Esophagus squamous epithelium (tissue), 5 donors: ENCODE measurements around the gene ZFYVE28. TPM values are rescaled to one million over a fixed set of nuclear protein-coding genes. Genes with fewer than 3 reads are reported as not detected.

Experiments used
- DNase-seq: peaks from one replicate; lab custom pipeline; 2025; lab: John Stamatoyannopoulos, UW
- H3K27ac ChIP-seq, 4 donors: fragments of 200-600 bp; sonication (generic); one replicate each; pipeline ENCODE4 v1.5.1; 2016 to 2019; ENCODE audit warnings: mild to moderate bottlenecking in 1 of 4
- H3K27me3 ChIP-seq, 4 donors: fragments of 200-600 bp; sonication (generic); 1 replicate in 3 of 4; 2 replicates in 1 of 4; pipeline versions ENCODE4 v1.5.1 to v1.6.0; 2017 to 2021; ENCODE audit warnings: antibody characterized with exemption in 1 of 4
- H3K36me3 ChIP-seq, 3 donors: fragments of 200-600 bp; sonication (generic); one replicate each; pipeline ENCODE4 v1.5.1; 2016 to 2019
- H3K4me1 ChIP-seq, 3 donors: fragments of 200-600 bp; sonication (generic); one replicate each; pipeline ENCODE4 v1.5.1; 2017 to 2019
- H3K4me3 ChIP-seq, 4 donors: fragments of 200-600 bp; sonication (generic); 1 replicate in 3 of 4; 2 replicates in 1 of 4; pipeline ENCODE4 v1.5.1; 2016 to 2019; ENCODE audit warnings: mild to moderate bottlenecking in 2 of 4, moderate library complexity in 1 of 4
- H3K9me3 ChIP-seq, 3 donors: fragments of 200-600 bp; sonication (generic); one replicate each; pipeline ENCODE4 v1.5.1; 2016 to 2019
- POLR2A ChIP-seq, 4 donors: fragments of 450-650 bp; IDR thresholded peaks; one replicate each; pipeline ENCODE4 v1.6.1; 2017; ENCODE audit warnings: antibody characterized with exemption in 4 of 4, mild to moderate bottlenecking in 4 of 4, moderate library complexity in 3 of 4
- WGBS, 2 donors: methylation state at CpG; one replicate each; pipeline ENCODE4 v1.1.5; 2018; 5-methylcytosine and 5-hydroxymethylcytosine counted together
- intact Hi-C: fragments of 100-400 bp; cut with DNase I; formaldehyde crosslinking; loops from one replicate; pipeline ENCODE4 v1.15.0; 2022
- total RNA-seq, 4 donors: library from RNA; depleted of rRNA; stranded (reverse); fragments of >200 nt; gene quantifications; one replicate each; pipeline ENCODE4 v1.1.0, GENCODE V29; 2016
- TF ChIP-seq, protein P1 (sequence below), 6 experiments: fragments of 450-650 bp in 4 of 6; fragments of 200-600 bp in 2 of 6; sonication (generic) in 2 of 6; IDR thresholded peaks; one replicate each; pipeline ENCODE4 v1.5.1; 2016 to 2019; ENCODE audit warnings: antibody characterized with exemption in 6 of 6, mild to moderate bottlenecking in 4 of 6, moderate library complexity in 4 of 6
- donor health status: DM: yes; HTN: yes; CAD: no.

The ZFYVE28 gene
- total RNA-seq, 4 donors from 2014 or later = 5.1 to 8.5 (median 8.2) TPM

DNA sequence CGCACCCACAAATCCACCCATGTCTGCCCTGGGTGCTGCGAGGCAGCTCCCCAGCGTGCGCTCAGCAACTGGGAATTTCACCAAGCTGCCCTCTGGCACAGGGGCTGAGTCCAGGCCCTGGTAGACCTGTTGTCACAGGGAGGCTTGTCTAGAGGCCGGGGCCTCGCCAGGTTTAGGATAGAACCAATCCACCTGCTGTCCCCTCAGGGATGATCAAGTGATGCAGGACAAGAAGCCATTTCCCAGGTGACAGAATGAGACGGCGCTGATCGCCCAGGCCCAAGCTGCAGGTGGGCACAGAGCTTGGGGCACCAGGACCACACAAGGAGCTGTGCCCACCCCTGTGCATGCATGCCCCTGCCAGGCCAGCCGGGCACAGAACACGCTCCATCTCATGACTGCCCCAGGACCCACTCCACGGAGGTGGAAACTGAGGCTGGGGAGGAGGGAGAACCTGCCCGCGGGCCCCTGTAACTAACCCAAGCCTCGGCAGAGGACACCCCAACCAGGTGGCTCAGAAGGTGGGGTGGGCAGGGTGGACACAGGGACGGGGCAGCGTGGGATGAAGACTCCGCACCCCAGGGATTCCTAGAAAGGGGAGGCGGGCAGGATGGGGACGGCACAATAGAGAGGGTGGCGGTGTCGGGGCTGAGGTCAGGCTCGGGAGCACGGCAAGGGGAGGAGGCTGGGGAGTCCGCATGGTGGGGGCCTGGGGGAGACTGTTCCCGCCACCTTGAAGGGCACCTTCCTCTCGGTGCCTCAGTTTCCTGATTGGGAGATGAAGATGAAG, 78.0 kb downstream of the ZFYVE28 start:
- Histone ChIP-seq H3K36me3 (peaks cover 0 to 32% (median 0%) of the 10 kb centered on the region in 3 donors), H3K9me3 (no peaks in the 10 kb centered on the region), H3K4me1 (no peaks in the 10 kb centered on the region), H3K27me3 (no peaks in the 10 kb centered on the region), H3K27ac (no peak overlapping the region), H3K4me3 (no peak overlapping the region)
- DNase-seq = no peak
- TF ChIP-seq POLR2A (IDR thresholded peaks at IDR 0.05) = no peak
- TF ChIP-seq, protein P1, sequence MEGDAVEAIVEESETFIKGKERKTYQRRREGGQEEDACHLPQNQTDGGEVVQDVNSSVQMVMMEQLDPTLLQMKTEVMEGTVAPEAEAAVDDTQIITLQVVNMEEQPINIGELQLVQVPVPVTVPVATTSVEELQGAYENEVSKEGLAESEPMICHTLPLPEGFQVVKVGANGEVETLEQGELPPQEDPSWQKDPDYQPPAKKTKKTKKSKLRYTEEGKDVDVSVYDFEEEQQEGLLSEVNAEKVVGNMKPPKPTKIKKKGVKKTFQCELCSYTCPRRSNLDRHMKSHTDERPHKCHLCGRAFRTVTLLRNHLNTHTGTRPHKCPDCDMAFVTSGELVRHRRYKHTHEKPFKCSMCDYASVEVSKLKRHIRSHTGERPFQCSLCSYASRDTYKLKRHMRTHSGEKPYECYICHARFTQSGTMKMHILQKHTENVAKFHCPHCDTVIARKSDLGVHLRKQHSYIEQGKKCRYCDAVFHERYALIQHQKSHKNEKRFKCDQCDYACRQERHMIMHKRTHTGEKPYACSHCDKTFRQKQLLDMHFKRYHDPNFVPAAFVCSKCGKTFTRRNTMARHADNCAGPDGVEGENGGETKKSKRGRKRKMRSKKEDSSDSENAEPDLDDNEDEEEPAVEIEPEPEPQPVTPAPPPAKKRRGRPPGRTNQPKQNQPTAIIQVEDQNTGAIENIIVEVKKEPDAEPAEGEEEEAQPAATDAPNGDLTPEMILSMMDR (IDR thresholded peaks at IDR 0.05) = no peak
- 89 to 95% methylated on average over 10 to 15 of the region's 27 CpGs for whole genome bisulfite sequencing, 2 donors
- intact Hi-C loops = no loop called here

DNA sequence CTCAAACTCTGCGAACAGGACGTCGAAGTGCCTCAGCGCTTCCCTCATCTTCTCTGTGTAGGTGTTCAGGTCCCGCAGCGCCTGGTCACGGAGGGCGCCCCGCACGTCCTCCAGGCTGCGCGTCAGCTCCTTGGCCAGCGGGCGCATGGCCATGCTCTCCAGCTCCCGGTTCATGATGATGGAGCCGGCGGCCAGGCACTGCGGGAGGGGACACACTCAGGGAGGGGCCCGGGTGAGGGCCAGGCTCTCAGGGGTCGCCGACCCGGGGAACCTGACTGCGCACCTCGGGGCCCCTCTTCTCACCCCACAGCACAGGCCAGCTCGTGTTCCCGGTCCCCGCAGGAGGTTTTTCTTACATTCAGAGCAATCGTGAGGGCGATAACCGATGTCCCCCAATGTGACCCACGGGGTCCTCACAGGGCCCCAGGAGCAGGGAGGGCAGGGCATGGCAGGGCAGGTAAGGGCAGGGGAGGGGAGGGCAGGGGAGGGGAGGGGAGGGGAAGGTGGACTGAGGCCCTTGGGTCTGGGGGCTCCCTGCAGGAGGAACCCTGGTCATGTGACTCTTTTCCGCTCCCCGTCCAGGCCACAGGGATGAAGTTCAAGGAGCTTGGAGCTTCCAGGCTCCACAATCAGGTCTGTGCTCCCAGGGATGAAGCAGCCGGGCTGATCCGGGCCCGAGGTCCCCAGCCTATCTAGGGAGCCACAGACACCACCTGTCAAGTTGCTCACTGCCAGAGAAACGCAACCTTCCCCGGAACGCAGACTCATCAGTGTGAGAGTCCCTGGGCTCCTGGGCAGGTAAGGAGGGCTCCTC, 78.8 kb downstream of the ZFYVE28 start:
- Histone ChIP-seq H3K4me1 (no peaks in the 10 kb centered on the region), H3K9me3 (no peaks in the 10 kb centered on the region), H3K36me3 (peaks cover 0 to 32% (median 0%) of the 10 kb centered on the region in 3 donors), H3K27me3 (no peaks in the 10 kb centered on the region), H3K27ac (no peak overlapping the region), H3K4me3 (peak overlapping the region in 2 of 4 donors; percentile 7 to 10)
- TF ChIP-seq, protein P1 (IDR thresholded peaks at IDR 0.05) = no peak
- no peak for TF ChIP-seq POLR2A (IDR thresholded peaks at IDR 0.05)
- intact Hi-C loops = no loop called here
- WGBS, 2 donors = 73 to 98% methylated on average over 6 to 7 of the region's 39 CpGs
- DNase-seq = no peak

DNA sequence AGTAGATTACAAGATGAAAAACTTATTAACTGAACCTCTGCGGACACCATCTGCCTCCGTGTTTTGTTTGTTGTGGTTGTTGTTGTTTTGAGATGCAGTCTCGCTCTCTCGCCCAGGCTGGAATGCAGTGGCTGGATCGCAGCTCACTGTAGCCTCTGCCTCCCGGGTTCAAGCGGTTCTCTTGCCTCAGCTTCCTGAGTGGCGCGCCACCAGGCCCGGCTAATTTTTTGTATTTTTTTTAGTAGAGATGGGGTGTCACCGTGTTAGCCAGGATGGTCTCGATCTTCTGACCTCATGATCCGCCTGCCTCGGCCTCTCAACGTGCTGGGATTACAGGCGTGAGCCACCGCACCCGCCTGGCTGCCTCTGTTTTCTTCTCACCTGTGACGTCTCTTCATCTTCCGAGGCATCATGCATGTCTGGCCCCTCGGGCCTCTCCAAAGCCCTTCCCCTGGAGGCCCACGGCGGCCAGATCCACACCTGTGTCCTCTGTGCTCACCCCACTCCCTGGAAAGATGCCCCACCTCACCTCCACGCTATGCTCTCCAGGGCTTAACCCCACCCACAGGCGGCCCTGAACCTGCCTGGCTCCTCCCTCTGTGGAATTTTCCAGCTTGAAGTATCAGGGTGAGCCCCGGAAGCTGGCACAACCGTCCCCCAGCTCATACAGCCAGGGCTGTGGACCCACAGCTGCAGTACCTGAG, 79.5 kb downstream of the ZFYVE28 start:
- no peak for DNase-seq
- no peak overlapping the region for H3K27ac ChIP-seq
- H3K36me3 ChIP-seq = peaks cover 0 to 32% (median 0%) of the 10 kb centered on the region in 3 donors
- H3K9me3 ChIP-seq = no peaks in the 10 kb centered on the region
- intact Hi-C loops = no loop called here
- no peaks in the 10 kb centered on the region for H3K27me3 ChIP-seq
- no peaks in the 10 kb centered on the region for H3K4me1 ChIP-seq
- 75 to 92% methylated on average over 17 to 27 of the region's 27 CpGs for WGBS, 2 donors
- H3K4me3 ChIP-seq = peak overlapping the region in 2 of 4 donors; percentile 7 to 10
- TF ChIP-seq, protein P1 (IDR thresholded peaks at IDR 0.05) = no peak
- no peak for TF ChIP-seq POLR2A (IDR thresholded peaks at IDR 0.05)

DNA sequence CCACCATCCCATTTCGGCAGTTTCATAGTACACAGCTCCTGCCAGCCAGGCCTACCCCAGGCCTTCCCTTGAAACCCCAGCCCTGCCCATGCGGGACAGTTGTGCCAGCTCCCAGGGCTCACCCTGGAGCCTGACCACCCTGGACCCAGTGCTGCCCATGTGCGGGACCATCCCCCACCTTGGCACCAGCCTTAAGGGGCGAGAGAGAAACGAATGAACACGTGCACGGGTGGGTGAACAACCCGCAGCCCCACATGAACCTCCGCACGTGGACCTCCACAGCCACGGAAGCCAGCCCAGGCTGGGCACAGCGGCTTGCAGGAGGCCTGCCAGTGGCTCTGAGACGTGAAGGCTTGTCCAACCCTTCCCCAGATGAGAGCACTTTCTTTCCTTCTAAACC, 80.5 kb downstream of the ZFYVE28 start:
- Histone ChIP-seq H3K27me3 (no peaks in the 10 kb centered on the region), H3K36me3 (peaks cover 0 to 32% (median 0%) of the 10 kb centered on the region in 3 donors), H3K4me1 (no peaks in the 10 kb centered on the region), H3K27ac (no peak overlapping the region), H3K4me3 (no peak overlapping the region), H3K9me3 (no peaks in the 10 kb centered on the region)
- intact Hi-C loops = no loop called here
- DNase-seq = no peak
- WGBS, 2 donors = 93 to 95% methylated on average over 7 to 11 of the region's 13 CpGs
- no peak for TF ChIP-seq POLR2A (IDR thresholded peaks at IDR 0.05)
- TF ChIP-seq, protein P1 (IDR thresholded peaks at IDR 0.05) = no peak
